HCT116 (cell line): ENCODE results near the gene EDDM3A. TPM values are rescaled to one million over a fixed set of nuclear protein-coding genes. Genes with fewer than 3 reads are reported as not detected.
"Not testable (repeated sequence)": the region's sequence is repeated elsewhere in the genome, so short reads cannot be mapped to it uniquely, and the experiment has no call there.

ENCODE experiments used
- ATAC-seq: fragments of 200-7000 bp; cut with Tn5 transposase; 2 replicates; pipeline ENCODE4 v1.9.1; 2020; ENCODE audit warnings: mild to moderate bottlenecking, moderate library complexity
- BruUV-seq: library from RNA; stranded (reverse); fragments of 400-500 nt; replicated peaks from 2 replicates; lab custom pipeline; 2021; lab: Mats Ljungman, UMichigan
- CTCF ChIA-PET: fragments of 300-600 bp; sonication (Branson Sonifier 250); formaldehyde crosslinking; loops from one replicate; lab custom pipeline; 2021; ENCODE audit warnings: antibody characterized with exemption; lab: Charles Lee
- POLR2A ChIA-PET: fragments of 300-600, 350-600 bp; sonication (Branson Sonifier 250); formaldehyde crosslinking; loops from one replicate; lab custom pipeline; 2021; ENCODE audit warnings: antibody characterized with exemption; lab: Charles Lee
- RAD21 ChIA-PET, 2 experiments: fragments of 300-600 bp; sonication (Branson Sonifier 250); formaldehyde crosslinking; loops; one replicate each; lab custom pipeline; 2023; ENCODE audit warnings: low total read pairs in 2 of 2; ENCODE audit not compliant: uncharacterized antibody in 2 of 2, unreplicated experiment in 2 of 2, low non-redundant PET in 1 of 2; lab: Charles Lee
- DNase-seq: peaks from one replicate; pipeline ENCODE4 v3.0.0-alpha.2; 2010; ENCODE audit warnings: low read depth, low spot score
- H2AFZ ChIP-seq: fragments of 200-600 bp; shearing (Covaris generic), sonication (generic); 2 replicates; pipeline ENCODE4 v1.6.1; 2017; ENCODE audit warnings: low read depth, mixed run types, mixed read lengths, antibody characterized with exemption, low read length; ENCODE audit not compliant: poor library complexity, severe bottlenecking
- H3K27ac ChIP-seq: 2 replicates; pipeline ENCODE4 v1.5.1; 2012; ENCODE audit warnings: low read depth, low read length
- H3K27me3 ChIP-seq: fragments of 200-600 bp; sonication (generic); 2 replicates; pipeline ENCODE4 v1.6.1; 2016; ENCODE audit warnings: mixed run types, low read length, mixed read lengths; ENCODE audit not compliant: insufficient read depth
- H3K36me3 ChIP-seq, 2 experiments: fragments of 200-500 bp in 1 of 2; fragments of 200-600 bp in 1 of 2; sonication (Bioruptor generic) in 1 of 2; sonication (generic) in 1 of 2; 2 replicates each; pipeline versions ENCODE4 v1.5.1 to v1.6.1; 2014 to 2016; ENCODE audit warnings: low read length in 2 of 2, inconsistent platforms in 1 of 2, mixed read lengths in 1 of 2, mixed run types in 1 of 2; ENCODE audit not compliant: insufficient read depth in 2 of 2, control insufficient read depth in 1 of 2
- H3K4me1 ChIP-seq, 2 experiments: fragments of 200-600 bp in 1 of 2; sonication (generic) in 1 of 2; 2 replicates each; pipeline versions ENCODE4 v1.5.1 to v1.6.1; 2012 to 2017; ENCODE audit warnings: low read length in 2 of 2, inconsistent platforms in 1 of 2, mild to moderate bottlenecking in 1 of 2, mixed read lengths in 1 of 2, mixed run types in 1 of 2, moderate library complexity in 1 of 2; ENCODE audit not compliant: insufficient read depth in 2 of 2, control insufficient read depth in 1 of 2
- H3K4me2 ChIP-seq: fragments of 200-600 bp; sonication (generic); 2 replicates; pipeline ENCODE4 v1.6.1; 2017; ENCODE audit warnings: mixed run types, low read length, mixed read lengths
- H3K4me3 ChIP-seq, 2 experiments: fragments of 200-600 bp in 1 of 2; sonication (generic) in 1 of 2; replicated peaks in 1 of 2; 2 replicates each; pipeline ENCODE4 v1.5.1; 2011 to 2016; ENCODE audit warnings: low read length in 2 of 2, control low read depth in 1 of 2, low read depth in 1 of 2, mild to moderate bottlenecking in 1 of 2, mixed read lengths in 1 of 2, mixed run types in 1 of 2
- H3K79me2 ChIP-seq: fragments of 200-600 bp; sonication (generic); 2 replicates; pipeline ENCODE4 v1.6.1; 2017; ENCODE audit warnings: mild to moderate bottlenecking, mixed run types, low read length, moderate library complexity, mixed read lengths; ENCODE audit not compliant: insufficient read depth
- H3K9ac ChIP-seq: fragments of 200-600 bp; sonication (generic); 2 replicates; pipeline ENCODE4 v1.6.1; 2016; ENCODE audit warnings: low read length, mixed read lengths
- H3K9me2 ChIP-seq: fragments of 200-600 bp; sonication (generic), shearing (Covaris generic); 2 replicates; pipeline ENCODE4 v1.6.1; 2017; ENCODE audit warnings: mixed run types, mild to moderate bottlenecking, moderate library complexity; ENCODE audit not compliant: insufficient read depth
- H3K9me3 ChIP-seq, 2 experiments: fragments of 200-500 bp in 1 of 2; fragments of 200-600 bp in 1 of 2; sonication (Bioruptor generic) in 1 of 2; sonication (generic) in 1 of 2; 2 replicates each; pipeline ENCODE4 v1.6.1; 2014 to 2017; ENCODE audit warnings: low read length in 2 of 2, mixed read lengths in 2 of 2, inconsistent platforms in 1 of 2, low read depth in 1 of 2, mild to moderate bottlenecking in 1 of 2, mixed run types in 1 of 2, moderate library complexity in 1 of 2; ENCODE audit not compliant: control insufficient read depth in 1 of 2, insufficient read depth in 1 of 2
- H4K20me1 ChIP-seq: fragments of 200-600 bp; sonication (generic), shearing (Covaris generic); 2 replicates; pipeline ENCODE4 v1.6.1; 2017; ENCODE audit warnings: mixed run types, mild to moderate bottlenecking, moderate library complexity; ENCODE audit not compliant: insufficient read depth
- CBX3 ChIP-seq: IDR thresholded peaks from 2 replicates; pipeline ENCODE4 v1.6.1; 2012; ENCODE audit warnings: low read depth
- EGR1 ChIP-seq: IDR thresholded peaks from 2 replicates; pipeline ENCODE4 v1.6.1; 2012; ENCODE audit warnings: low read depth
- ELF1 ChIP-seq: IDR thresholded peaks from 2 replicates; pipeline ENCODE4 v1.6.1; 2012; ENCODE audit warnings: low read depth, borderline replicate concordance
- JUND ChIP-seq: IDR thresholded peaks from 2 replicates; pipeline ENCODE4 v1.6.1; 2012
- REST ChIP-seq: IDR thresholded peaks from 2 replicates; pipeline ENCODE4 v1.6.1; 2012; ENCODE audit warnings: low read depth
- SP1 ChIP-seq: IDR thresholded peaks from 2 replicates; pipeline ENCODE4 v1.6.1; 2012; ENCODE audit warnings: low read depth
- SRF ChIP-seq: IDR thresholded peaks from 2 replicates; pipeline ENCODE4 v1.6.1; 2012; ENCODE audit warnings: low read depth
- ZBTB33 ChIP-seq: IDR thresholded peaks from 2 replicates; pipeline ENCODE4 v1.6.1; 2011; ENCODE audit warnings: mild to moderate bottlenecking, low read length, moderate library complexity; ENCODE audit not compliant: insufficient replicate concordance; ENCODE audit errors: extremely low read depth
- ZNF274 ChIP-seq: fragments of 200-500 bp; sonication (Bioruptor generic); IDR thresholded peaks from 2 replicates; pipeline ENCODE4 v1.6.1; 2014; ENCODE audit warnings: mild to moderate bottlenecking, low read depth, low read length, inconsistent platforms
- intact Hi-C: fragments of 100-400 bp; cut with micrococcal nuclease; formaldehyde crosslinking; loops from 2 replicates; pipeline ENCODE4 v1.10.0; 2022
- total RNA-seq: library from RNA; stranded (reverse); gene quantifications from one replicate; pipeline ENCODE4 v1.2.1, GENCODE V29; 2021; ENCODE audit not compliant: unreplicated experiment

The EDDM3A gene
- total RNA-seq, 1 experiment from 2014 or later: not detected

GRCh38 chr14:20759465-20759864, 13.8 kb downstream of the EDDM3A start:
- H3K9me3 ChIP-seq, H3K79me2 ChIP-seq, DNase-seq, H2AFZ ChIP-seq, H3K4me1 ChIP-seq, intact Hi-C loops, H3K9ac ChIP-seq, H4K20me1 ChIP-seq, H3K36me3 ChIP-seq, CTCF ChIA-PET, ATAC-seq, BruUV-seq, RAD21 ChIA-PET, H3K4me3 ChIP-seq, H3K27me3 ChIP-seq, POLR2A ChIA-PET, H3K4me2 ChIP-seq, H3K27ac ChIP-seq, H3K9me2 ChIP-seq: not testable (repeated sequence)

GRCh38 chr14:20760950-20761349, 15.3 kb downstream of the EDDM3A start:
- no peaks in the 10 kb centered on the region for H3K9me2 ChIP-seq
- no peak overlapping the region for H3K4me2 ChIP-seq
- intact Hi-C loops: no loop called here
- no TSS peak for BruUV-seq
- H3K9me3 ChIP-seq: no peaks in the 10 kb centered on the region
- no peak overlapping the region for H3K9ac ChIP-seq
- H3K4me1 ChIP-seq: no peaks in the 10 kb centered on the region
- no peaks in the 10 kb centered on the region for H3K79me2 ChIP-seq
- no peaks in the 10 kb centered on the region for H3K27me3 ChIP-seq
- TF ChIP-seq ELF1: no peak
- no peak for TF ChIP-seq JUND
- TF ChIP-seq SRF: no peak
- H3K36me3 ChIP-seq: no peaks in the 10 kb centered on the region
- no peaks in the 10 kb centered on the region for H4K20me1 ChIP-seq
- ATAC-seq: no peak
- RAD21 ChIA-PET: no interaction called here
- H2AFZ ChIP-seq: no peak overlapping the region
- POLR2A ChIA-PET: no interaction called here
- H3K4me3 ChIP-seq: no peak overlapping the region
- no peak overlapping the region for H3K27ac ChIP-seq
- DNase-seq: no peak
- CTCF ChIA-PET: no interaction called here

GRCh38 chr14:20768593-20768892, 22.9 kb downstream of the EDDM3A start:
- CTCF ChIA-PET: no interaction called here
- no peak overlapping the region for H3K27ac ChIP-seq
- no peak overlapping the region for H3K4me3 ChIP-seq
- no peak overlapping the region for H3K9ac ChIP-seq
- H3K9me3 ChIP-seq: no peaks in the 10 kb centered on the region
- no peaks in the 10 kb centered on the region for H3K9me2 ChIP-seq
- H4K20me1 ChIP-seq: no peaks in the 10 kb centered on the region
- intact Hi-C loops: no loop called here
- H3K79me2 ChIP-seq: no peaks in the 10 kb centered on the region
- BruUV-seq: no TSS peak
- DNase-seq: no peak
- RAD21 ChIA-PET: no interaction called here
- POLR2A ChIA-PET: no interaction called here
- no peaks in the 10 kb centered on the region for H3K4me1 ChIP-seq
- no peaks in the 10 kb centered on the region for H3K36me3 ChIP-seq
- no peaks in the 10 kb centered on the region for H3K27me3 ChIP-seq
- no peak for ATAC-seq
- H2AFZ ChIP-seq: no peak overlapping the region
- H3K4me2 ChIP-seq: no peak overlapping the region
- TF ChIP-seq REST: no peak
- no peak for TF ChIP-seq SRF
- TF ChIP-seq EGR1: no peak
- no peak for TF ChIP-seq SP1
- no peak for TF ChIP-seq ZNF274
- TF ChIP-seq CBX3: no peak
- no peak for TF ChIP-seq JUND
- no peak for TF ChIP-seq ZBTB33
- TF ChIP-seq ELF1: no peak
